T-helper 1 cell treated with Interleukin-12 subunit alpha and Interleukin-12 subunit beta and Interleukin-4 antibody, amounts not matched to agents 30 μg/mL and 1 μg/mL, for 36 hours (primary cell): ENCODE results near the gene AKNAD1.

ENCODE experiments used
- H3K27ac Mint-ChIP-seq: one replicate; pipeline ENCODE4 v1.8.0; 2021; ENCODE audit warnings: mild to moderate bottlenecking, mixed read lengths
- H3K27me3 Mint-ChIP-seq: one replicate; pipeline ENCODE4 v1.8.0; 2021; ENCODE audit warnings: low read depth, mixed read lengths
- H3K36me3 Mint-ChIP-seq: one replicate; pipeline ENCODE4 v1.8.0; 2021; ENCODE audit warnings: low read depth, mixed read lengths
- H3K4me1 Mint-ChIP-seq: one replicate; pipeline ENCODE4 v1.8.0; 2021; ENCODE audit warnings: low read depth, mixed read lengths
- H3K4me3 Mint-ChIP-seq: one replicate; pipeline ENCODE4 v1.8.0; 2021; ENCODE audit warnings: mild to moderate bottlenecking, moderate library complexity, mixed read lengths
- H3K9me3 Mint-ChIP-seq: one replicate; pipeline ENCODE4 v1.8.0; 2021; ENCODE audit warnings: mixed read lengths

AKNAD1 gene

GRCh38 chr1:108852221-108852975 lies 4.5 kb downstream of the AKNAD1 start:
- Mint-ChIP-seq H3K4me3 (no peak overlapping the region), H3K4me1 (peaks cover 10% of the 10 kb centered on the region), H3K9me3 (no peaks in the 10 kb centered on the region), H3K27ac (no peak overlapping the region), H3K36me3 (no peaks in the 10 kb centered on the region), H3K27me3 (peaks cover 25% of the 10 kb centered on the region)

GRCh38 chr1:108851567-108851966 lies 5.3 kb downstream of the AKNAD1 start:
- H3K9me3 Mint-ChIP-seq: no peaks in the 10 kb centered on the region
- H3K4me3 Mint-ChIP-seq: no peak overlapping the region
- no peaks in the 10 kb centered on the region for H3K36me3 Mint-ChIP-seq
- peaks cover 20% of the 10 kb centered on the region for H3K27me3 Mint-ChIP-seq
- no peak overlapping the region for H3K27ac Mint-ChIP-seq
- H3K4me1 Mint-ChIP-seq: peaks cover 10% of the 10 kb centered on the region

GRCh38 chr1:108850929-108851328 lies 6.0 kb downstream of the AKNAD1 start:
- Mint-ChIP-seq H3K36me3 (no peaks in the 10 kb centered on the region), H3K27me3 (peaks cover 16% of the 10 kb centered on the region), H3K4me3 (no peak overlapping the region), H3K9me3 (no peaks in the 10 kb centered on the region), H3K4me1 (peaks cover 10% of the 10 kb centered on the region), H3K27ac (no peak overlapping the region)

- H3K9me3 Mint-ChIP-seq: no peaks in the 10 kb centered on the region
- peaks cover 10% of the 10 kb centered on the region for H3K4me1 Mint-ChIP-seq
- no peak overlapping the region for H3K27ac Mint-ChIP-seq
- H3K36me3 Mint-ChIP-seq: no peaks in the 10 kb centered on the region
- H3K4me3 Mint-ChIP-seq: no peak overlapping the region
- H3K27me3 Mint-ChIP-seq: peaks cover 7% of the 10 kb centered on the region
These were observed 8.1 kb downstream of the AKNAD1 start for GRCh38 chr1:108848806-108849205.

- H3K27ac Mint-ChIP-seq: no peak overlapping the region
- H3K36me3 Mint-ChIP-seq: no peaks in the 10 kb centered on the region
- peaks cover 11% of the 10 kb centered on the region for H3K27me3 Mint-ChIP-seq
- H3K9me3 Mint-ChIP-seq: no peaks in the 10 kb centered on the region
- peaks cover 6% of the 10 kb centered on the region for H3K4me1 Mint-ChIP-seq
- H3K4me3 Mint-ChIP-seq: no peak overlapping the region
These were observed 9.4 kb downstream of the AKNAD1 start for GRCh38 chr1:108847494-108847893.

- H3K27ac Mint-ChIP-seq: no peak overlapping the region
- H3K27me3 Mint-ChIP-seq: peaks cover 25% of the 10 kb centered on the region
- no peak overlapping the region for H3K4me3 Mint-ChIP-seq
- H3K4me1 Mint-ChIP-seq: peaks cover under 1% of the 10 kb centered on the region
- H3K36me3 Mint-ChIP-seq: no peaks in the 10 kb centered on the region
- H3K9me3 Mint-ChIP-seq: no peaks in the 10 kb centered on the region
These were observed 10.9 kb downstream of the AKNAD1 start for GRCh38 chr1:108845991-108846390.

GRCh38 chr1:108845446-108845845 lies 11.4 kb downstream of the AKNAD1 start:
- no peak overlapping the region for H3K27ac Mint-ChIP-seq
- peaks cover 28% of the 10 kb centered on the region for H3K27me3 Mint-ChIP-seq
- H3K36me3 Mint-ChIP-seq: no peaks in the 10 kb centered on the region
- no peak overlapping the region for H3K4me3 Mint-ChIP-seq
- H3K9me3 Mint-ChIP-seq: no peaks in the 10 kb centered on the region
- no peaks in the 10 kb centered on the region for H3K4me1 Mint-ChIP-seq

- Mint-ChIP-seq H3K36me3 (no peaks in the 10 kb centered on the region), H3K4me3 (no peak overlapping the region), H3K27ac (no peak overlapping the region), H3K4me1 (no peaks in the 10 kb centered on the region), H3K9me3 (no peaks in the 10 kb centered on the region), H3K27me3 (peaks cover 31% of the 10 kb centered on the region)
These were observed 13.3 kb downstream of the AKNAD1 start for GRCh38 chr1:108843390-108844137.

- H3K9me3 Mint-ChIP-seq: peaks cover 4% of the 10 kb centered on the region
- no peaks in the 10 kb centered on the region for H3K36me3 Mint-ChIP-seq
- H3K4me1 Mint-ChIP-seq: no peaks in the 10 kb centered on the region
- H3K27me3 Mint-ChIP-seq: peaks cover 37% of the 10 kb centered on the region
- H3K27ac Mint-ChIP-seq: no peak overlapping the region
- H3K4me3 Mint-ChIP-seq: no peak overlapping the region
These were observed 14.2 kb downstream of the AKNAD1 start for GRCh38 chr1:108842525-108843181.

- Mint-ChIP-seq H3K27me3 (peaks cover 37% of the 10 kb centered on the region), H3K27ac (no peak overlapping the region), H3K4me1 (no peaks in the 10 kb centered on the region), H3K4me3 (no peak overlapping the region), H3K9me3 (peaks cover 4% of the 10 kb centered on the region), H3K36me3 (no peaks in the 10 kb centered on the region)
These were observed 15.2 kb downstream of the AKNAD1 start for GRCh38 chr1:108841703-108842102.

GRCh38 chr1:108832929-108833328 lies 24.0 kb downstream of the AKNAD1 start:
- peaks cover 8% of the 10 kb centered on the region for H3K27me3 Mint-ChIP-seq
- no peak overlapping the region for H3K27ac Mint-ChIP-seq

GRCh38 chr1:108831225-108831624 lies 25.7 kb downstream of the AKNAD1 start:
- Mint-ChIP-seq H3K27ac (no peak overlapping the region), H3K27me3 (peaks cover 5% of the 10 kb centered on the region), H3K4me1 (peaks cover 8% of the 10 kb centered on the region), H3K36me3 (no peaks in the 10 kb centered on the region), H3K4me3 (no peak overlapping the region), H3K9me3 (no peaks in the 10 kb centered on the region)

More at GRCh38 chr1:108832929-108833328, 24.0 kb downstream of the AKNAD1 start:
- H3K4me3 Mint-ChIP-seq: no peak overlapping the region
- peaks cover 5% of the 10 kb centered on the region for H3K4me1 Mint-ChIP-seq
- H3K36me3 Mint-ChIP-seq: no peaks in the 10 kb centered on the region
- no peaks in the 10 kb centered on the region for H3K9me3 Mint-ChIP-seq

GRCh38 chr1:108830119-108831008 lies 26.5 kb downstream of the AKNAD1 start:
- H3K4me3 Mint-ChIP-seq: no peak overlapping the region
- no peak overlapping the region for H3K27ac Mint-ChIP-seq
- H3K4me1 Mint-ChIP-seq: peaks cover 8% of the 10 kb centered on the region
- H3K36me3 Mint-ChIP-seq: no peaks in the 10 kb centered on the region
- no peaks in the 10 kb centered on the region for H3K9me3 Mint-ChIP-seq
- peaks cover 5% of the 10 kb centered on the region for H3K27me3 Mint-ChIP-seq

GRCh38 chr1:108829498-108829916 lies 27.4 kb downstream of the AKNAD1 start:
- H3K36me3 Mint-ChIP-seq: no peaks in the 10 kb centered on the region
- no peak overlapping the region for H3K4me3 Mint-ChIP-seq
- H3K27ac Mint-ChIP-seq: no peak overlapping the region
- H3K27me3 Mint-ChIP-seq: peaks cover 5% of the 10 kb centered on the region
- H3K9me3 Mint-ChIP-seq: no peaks in the 10 kb centered on the region
- H3K4me1 Mint-ChIP-seq: peaks cover 8% of the 10 kb centered on the region
